Measurements from ENCODE around the gene IGSF23. TPM values are rescaled to one million over a fixed set of nuclear protein-coding genes. Genes with fewer than 3 reads are reported as not detected.

Gene IGSF23
- total and polyA plus RNA-seq, 9 donors = 0.57 TPM; not detected in 8

DNA sequence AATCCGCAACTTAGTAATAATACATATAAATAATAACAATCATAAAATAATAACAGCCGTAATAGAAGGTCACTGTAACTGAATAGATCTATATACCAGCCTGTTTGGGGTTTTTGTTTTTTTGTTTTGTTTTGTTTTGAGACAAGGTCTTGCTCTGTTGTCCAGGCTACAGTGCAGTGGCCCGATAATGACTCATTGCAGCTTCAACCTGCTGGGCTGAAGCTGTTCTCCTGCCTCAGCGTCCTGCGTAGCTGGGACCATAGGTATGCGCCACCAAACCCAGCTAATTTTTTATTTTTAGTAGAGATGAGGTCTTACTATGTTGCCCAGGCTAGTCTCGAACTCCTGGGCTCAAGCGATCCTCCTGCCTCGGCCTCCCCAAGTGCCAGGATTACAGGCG is 950 bp downstream of the IGSF23 start:
- no peaks in the 10 kb centered on the region for H3K9me3 ChIP-seq
- 93 to 96% (median 96%) methylated on average over 10 of the region's 10 CpGs for WGBS, 3 donors
- intact Hi-C loops (cut with DNase I) = no loop called here

DNA sequence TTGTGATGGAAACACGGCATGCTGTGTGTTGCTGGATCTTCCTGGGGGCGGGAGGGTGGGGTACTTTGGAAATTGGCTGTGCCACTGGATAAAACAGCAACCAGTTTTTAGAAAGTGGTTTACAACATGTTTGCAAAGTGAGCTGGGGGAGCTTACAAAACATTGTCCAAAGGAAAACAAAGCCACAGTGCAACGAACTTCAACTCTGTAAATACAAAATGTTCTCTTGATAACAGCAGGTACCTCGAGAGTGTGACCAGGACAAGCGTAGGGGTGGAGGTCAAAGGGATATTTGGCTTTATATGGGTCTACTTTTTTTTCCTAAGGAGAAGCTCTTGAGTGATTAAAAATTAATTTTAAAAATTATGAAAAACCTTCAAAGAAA is 2.5 kb downstream of the IGSF23 start:
- no peaks in the 10 kb centered on the region for H3K36me3 ChIP-seq
- H3K27ac ChIP-seq = no peak overlapping the region
- TF ChIP-seq EP300 (IDR thresholded peaks at IDR 0.05) (no peak), POLR2A (IDR thresholded peaks at IDR 0.05) (no peak)
- TF ChIP-seq, protein P1, sequence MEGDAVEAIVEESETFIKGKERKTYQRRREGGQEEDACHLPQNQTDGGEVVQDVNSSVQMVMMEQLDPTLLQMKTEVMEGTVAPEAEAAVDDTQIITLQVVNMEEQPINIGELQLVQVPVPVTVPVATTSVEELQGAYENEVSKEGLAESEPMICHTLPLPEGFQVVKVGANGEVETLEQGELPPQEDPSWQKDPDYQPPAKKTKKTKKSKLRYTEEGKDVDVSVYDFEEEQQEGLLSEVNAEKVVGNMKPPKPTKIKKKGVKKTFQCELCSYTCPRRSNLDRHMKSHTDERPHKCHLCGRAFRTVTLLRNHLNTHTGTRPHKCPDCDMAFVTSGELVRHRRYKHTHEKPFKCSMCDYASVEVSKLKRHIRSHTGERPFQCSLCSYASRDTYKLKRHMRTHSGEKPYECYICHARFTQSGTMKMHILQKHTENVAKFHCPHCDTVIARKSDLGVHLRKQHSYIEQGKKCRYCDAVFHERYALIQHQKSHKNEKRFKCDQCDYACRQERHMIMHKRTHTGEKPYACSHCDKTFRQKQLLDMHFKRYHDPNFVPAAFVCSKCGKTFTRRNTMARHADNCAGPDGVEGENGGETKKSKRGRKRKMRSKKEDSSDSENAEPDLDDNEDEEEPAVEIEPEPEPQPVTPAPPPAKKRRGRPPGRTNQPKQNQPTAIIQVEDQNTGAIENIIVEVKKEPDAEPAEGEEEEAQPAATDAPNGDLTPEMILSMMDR (IDR thresholded peaks at IDR 0.05) = no peak
- H3K4me3 ChIP-seq = no peak overlapping the region
- WGBS, 3 donors = 11 to 20% (median 18%) methylated on average over 5 of the region's 5 CpGs
- no peaks in the 10 kb centered on the region for H3K9me3 ChIP-seq
- H3K27me3 ChIP-seq = no peaks in the 10 kb centered on the region
- intact Hi-C loops (cut with DNase I) = no loop called here
- no peaks in the 10 kb centered on the region for H3K4me1 ChIP-seq (ENCODE audit: insufficient read depth)
- DNase-seq = no peak

More for the DNA sequence above, 950 bp downstream of the IGSF23 start:
- no peak overlapping the region for H3K27ac ChIP-seq
- no peaks in the 10 kb centered on the region for H3K27me3 ChIP-seq
- no peak for TF ChIP-seq POLR2A (IDR thresholded peaks at IDR 0.05)
- TF ChIP-seq EP300 (IDR thresholded peaks at IDR 0.05) = no peak
- TF ChIP-seq, protein P1 (IDR thresholded peaks at IDR 0.05) = no peak
- no peak overlapping the region for H3K4me3 ChIP-seq
- no peaks in the 10 kb centered on the region for H3K36me3 ChIP-seq
- no peak for DNase-seq
- no peaks in the 10 kb centered on the region for H3K4me1 ChIP-seq (ENCODE audit: insufficient read depth)

DNA sequence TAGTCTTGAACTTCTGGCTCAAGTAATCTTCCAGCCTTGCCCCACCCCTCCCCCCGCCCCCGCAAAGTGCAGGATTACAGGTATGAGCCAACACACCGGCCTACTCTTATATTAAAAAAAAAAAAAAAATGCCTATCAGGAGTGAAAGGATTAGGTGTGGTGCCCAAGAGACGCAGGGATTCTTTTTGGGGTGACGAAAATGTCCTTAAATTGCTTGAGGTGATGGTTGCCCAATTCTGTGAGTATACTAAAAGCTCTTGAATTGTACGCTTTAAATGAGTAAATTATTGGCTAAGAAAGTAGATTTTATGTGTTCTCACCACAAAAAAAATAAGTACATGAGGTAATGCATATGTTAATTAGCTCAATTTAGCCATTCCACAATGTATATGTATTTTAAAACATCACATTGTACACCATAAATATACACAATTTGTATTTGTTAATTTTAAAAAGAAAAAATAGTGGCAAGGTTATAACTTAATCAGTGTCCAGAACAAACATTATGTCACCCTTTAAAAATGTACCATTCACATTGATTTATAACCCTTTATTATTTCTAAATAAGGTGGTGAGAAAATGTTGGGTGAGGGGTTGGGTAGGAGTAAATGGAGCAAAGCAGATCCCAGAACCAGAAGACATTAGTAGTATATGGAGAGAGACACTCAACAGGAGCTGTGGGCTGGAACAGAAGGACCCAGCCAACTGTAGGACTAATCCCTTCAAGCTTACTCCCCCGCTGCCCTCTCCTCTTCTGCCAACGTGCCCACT is 3.9 kb downstream of the IGSF23 start:
- H3K4me1 ChIP-seq (ENCODE audit: insufficient read depth) = no peaks in the 10 kb centered on the region
- no peaks in the 10 kb centered on the region for H3K36me3 ChIP-seq
- no peaks in the 10 kb centered on the region for H3K27me3 ChIP-seq
- no peak for DNase-seq
- H3K9me3 ChIP-seq = no peaks in the 10 kb centered on the region
- WGBS, 3 donors = 76 to 86% (median 85%) methylated on average over 8 of the region's 8 CpGs
- TF ChIP-seq EP300 (IDR thresholded peaks at IDR 0.05) (no peak), POLR2A (IDR thresholded peaks at IDR 0.05) (no peak)
- TF ChIP-seq, protein P1 (IDR thresholded peaks at IDR 0.05) = no peak
- intact Hi-C loops (cut with DNase I) = no loop called here
- H3K4me3 ChIP-seq = no peak overlapping the region
- no peak overlapping the region for H3K27ac ChIP-seq

DNA sequence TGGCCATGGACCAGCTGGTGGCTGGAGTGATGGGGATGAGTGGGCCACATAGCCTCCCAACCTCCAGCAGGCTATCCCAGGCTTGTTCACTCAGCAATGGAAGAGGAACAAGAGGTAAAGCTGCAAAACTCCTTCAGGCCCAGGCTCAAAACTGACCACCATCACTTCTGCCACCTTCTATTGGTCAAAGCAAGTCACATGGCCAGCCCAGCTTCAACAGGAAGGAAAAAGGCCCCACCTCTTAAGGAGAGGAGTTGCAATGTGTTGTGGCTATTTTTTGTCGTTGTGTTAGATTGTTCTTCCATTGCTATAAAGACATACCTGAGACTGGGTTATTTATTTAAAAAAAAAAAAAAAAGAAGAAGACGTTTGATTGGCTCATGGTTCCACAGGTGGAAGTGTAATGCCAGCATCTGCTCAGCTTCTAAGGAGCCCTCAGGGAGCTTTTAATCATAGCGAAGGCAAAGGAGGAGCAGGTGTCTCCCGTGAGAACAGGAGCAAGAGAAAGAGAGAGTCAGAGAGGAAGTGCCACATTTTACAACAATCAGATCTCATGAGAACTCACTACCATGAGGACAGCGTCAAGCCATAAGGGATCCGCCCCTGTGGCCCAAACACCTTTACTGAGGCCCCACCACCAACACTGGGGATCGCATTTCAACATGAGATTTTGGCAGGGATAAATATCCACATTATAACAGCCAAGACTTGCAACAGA is 5.4 kb downstream of the IGSF23 start:
- no peak overlapping the region for H3K27ac ChIP-seq
- intact Hi-C loops (cut with DNase I) = no loop called here
- no peaks in the 10 kb centered on the region for H3K4me1 ChIP-seq (ENCODE audit: insufficient read depth)
- no peaks in the 10 kb centered on the region for H3K36me3 ChIP-seq
- DNase-seq = no peak
- no peak overlapping the region for H3K4me3 ChIP-seq
- no peaks in the 10 kb centered on the region for H3K27me3 ChIP-seq
- no peak for TF ChIP-seq POLR2A (IDR thresholded peaks at IDR 0.05)
- TF ChIP-seq, protein P1 (IDR thresholded peaks at IDR 0.05) = no peak
- no peak for TF ChIP-seq EP300 (IDR thresholded peaks at IDR 0.05)
- 75 to 80% (median 79%) methylated on average over 7 of the region's 7 CpGs for WGBS, 3 donors
- no peaks in the 10 kb centered on the region for H3K9me3 ChIP-seq

Data from ovary (tissue), 9 donors.